K562 (cell line): ENCODE results near the gene STMP1. TPM values are rescaled to one million over a fixed set of nuclear protein-coding genes. Genes with fewer than 3 reads are reported as not detected.

Source experiments
- CBX3 ChIP-seq, 2 experiments: IDR thresholded peaks; 1 replicate in 1 of 2; 2 replicates in 1 of 2; pipeline ENCODE4 v1.6.1; 2012; ENCODE audit warnings: inconsistent platforms in 2 of 2, low read length in 2 of 2, borderline replicate concordance in 1 of 2, control low read depth in 1 of 2
- E2F4 ChIP-seq: sonication (generic); formaldehyde crosslinking; IDR thresholded peaks from 2 replicates; pipeline ENCODE4 v1.8.0; 2022; ENCODE audit warnings: mild to moderate bottlenecking, low read depth, missing genetic modification reagents
- ETS2 ChIP-seq: IDR thresholded peaks from 2 replicates; pipeline ENCODE4 v1.6.1; 2016; ENCODE audit warnings: borderline replicate concordance, missing genetic modification characterization, mild to moderate bottlenecking, moderate library complexity, missing compliant biosample characterization; ENCODE audit not compliant: poor library complexity, severe bottlenecking
- ETV6 ChIP-seq, 3 experiments: fragments of 150-350 bp in 1 of 3; sonication (generic) in 1 of 3; formaldehyde crosslinking in 1 of 3; IDR thresholded peaks; 2 replicates each; pipeline versions ENCODE4 v1.6.1 to v1.8.0; 2014 to 2022; ENCODE audit warnings: borderline replicate concordance in 2 of 3, low read depth in 2 of 3, antibody characterized with exemption in 1 of 3, low read length in 1 of 3, mild to moderate bottlenecking in 1 of 3, missing genetic modification reagents in 1 of 3
- GABPB2 ChIP-seq: fragments of 250-450 bp; sonication (Bioruptor Pico); conservative IDR thresholded peaks from 2 replicates; pipeline ENCODE4 v1.5.1; 2021; ENCODE audit warnings: mild to moderate bottlenecking
- KLF13 ChIP-seq: fragments of 450-650 bp; IDR thresholded peaks from 2 replicates; pipeline ENCODE4 v1.6.1; 2016; ENCODE audit warnings: missing genetic modification characterization, low read depth, mild to moderate bottlenecking, missing compliant biosample characterization, moderate library complexity, borderline replicate concordance
- MECOM ChIP-seq: fragments of 250-450 bp; sonication (Bioruptor Pico); IDR thresholded peaks from 2 replicates; pipeline ENCODE4 v1.8.0; 2022; ENCODE audit warnings: inconsistent platforms
- ZNF354B ChIP-seq: fragments of 250-450 bp; sonication (Bioruptor Pico); IDR thresholded peaks from 2 replicates; pipeline ENCODE4 v1.4.0; 2020
- polyA plus RNA-seq, 8 experiments: library from polyadenylated mRNA; depleted of rRNA in 4 of 8; stranded (reverse) in 5 of 8; unstranded in 3 of 8; fragments of >200 nt; fragmentation: Nextera tagmentation in 2 of 8; fragmentation: Illumina TruSeq in 1 of 8; extraction: Ambion mirVana in 2 of 8; extraction: Trizol in 1 of 8; gene quantifications; 2 replicates each; pipeline versions ENCODE4 v1.2.1 to v1.2.3, GENCODE V29; 2011 to 2014; ENCODE audit warnings: inconsistent platforms in 1 of 8, missing spikeins in 1 of 8
- total RNA-seq, 7 experiments: library from RNA; depleted of rRNA in 6 of 7; stranded (reverse); fragments of >200 nt in 6 of 7; fragmentation: Illumina TruSeq in 2 of 7; extraction: Trizol in 2 of 7; gene quantifications; 2 replicates each; pipeline versions ENCODE4 v1.2.1 to v1.2.3, GENCODE V29; 2011 to 2021; ENCODE audit warnings: low replicate concordance in 1 of 7

STMP1 gene
- total and polyA plus RNA-seq, 9 of the 15 experiments (the other 6 are each of a cell fraction or from before 2014, with no cell fraction given), result 10.6 to 249 (median 56.8) TPM

- no peak for TF ChIP-seq KLF13
- TF ChIP-seq GABPB2 (CRISPR knock-in tag), result no peak
- TF ChIP-seq CBX3 (IDR thresholded peaks at IDR 0.05; ENCODE audit: borderline replicate concordance in 1 of 2, low read length in 2 of 2), result no peak
- no peak for TF ChIP-seq MECOM (CRISPR knock-in tag)
- no peak for TF ChIP-seq ETS2 (tag)
- TF ChIP-seq ETV6 (IDR thresholded peaks at IDR 0.05; ENCODE audit: borderline replicate concordance in 1 of 2, low read depth in 2 of 2, low read length in 1 of 2), result no peak
- TF ChIP-seq ETV6 (CRISPR knock-in tag; IDR thresholded peaks at IDR 0.05; ENCODE audit: borderline replicate concordance), result no peak
- no peak for TF ChIP-seq ZNF354B (CRISPR knock-in tag)
- TF ChIP-seq E2F4, result no peak
- TF ChIP-seq, all 486 proteins: peak for 0
Measured at GRCh38 chr7:135684699-135685098, 22.4 kb downstream of the STMP1 start (continued).
